ENCODE measurements around the gene MON1A. TPM values are rescaled to one million over a fixed set of nuclear protein-coding genes. Genes with fewer than 3 reads are reported as not detected.
"Not testable (repeated sequence)": the region's sequence is repeated elsewhere in the genome, so short reads cannot be mapped to it uniquely, and the experiment has no call there.

Gene MON1A
- total RNA-seq, 1 donor from 2014 or later: 9.4 TPM

DNA sequence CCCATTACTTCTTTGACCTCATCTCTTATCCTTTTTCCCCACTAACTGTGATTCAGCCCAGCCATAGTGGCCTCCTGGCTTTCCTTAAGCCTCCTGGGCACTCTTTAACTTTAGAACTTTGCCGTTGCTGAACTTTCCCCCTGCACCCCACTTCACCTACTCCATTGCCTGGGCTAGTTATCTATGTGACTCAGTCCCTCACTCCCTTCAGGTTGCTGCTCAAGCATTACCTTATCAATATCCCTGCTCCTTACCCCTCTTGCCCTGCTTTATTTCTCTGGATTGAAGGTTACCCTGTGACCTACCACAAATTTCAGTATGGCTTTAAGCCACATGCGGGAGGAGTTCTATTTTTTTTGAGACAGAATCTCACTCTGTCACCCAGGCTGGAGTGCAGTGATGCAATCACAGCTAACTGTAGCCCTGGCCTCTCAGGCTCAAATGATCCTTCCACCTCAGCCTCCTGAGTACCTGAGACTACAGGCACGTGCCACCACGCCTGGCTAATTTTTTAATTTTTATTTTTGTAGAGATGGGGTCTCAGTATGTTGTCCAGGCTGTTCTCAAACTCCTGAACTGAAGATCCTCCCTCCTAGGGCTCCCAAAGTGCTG lies 3.4 kb downstream of the MON1A start:
- no peak for DNase-seq (ENCODE audit: low spot score)
- intact Hi-C loops (cut with DNase I): no loop called here

DNA sequence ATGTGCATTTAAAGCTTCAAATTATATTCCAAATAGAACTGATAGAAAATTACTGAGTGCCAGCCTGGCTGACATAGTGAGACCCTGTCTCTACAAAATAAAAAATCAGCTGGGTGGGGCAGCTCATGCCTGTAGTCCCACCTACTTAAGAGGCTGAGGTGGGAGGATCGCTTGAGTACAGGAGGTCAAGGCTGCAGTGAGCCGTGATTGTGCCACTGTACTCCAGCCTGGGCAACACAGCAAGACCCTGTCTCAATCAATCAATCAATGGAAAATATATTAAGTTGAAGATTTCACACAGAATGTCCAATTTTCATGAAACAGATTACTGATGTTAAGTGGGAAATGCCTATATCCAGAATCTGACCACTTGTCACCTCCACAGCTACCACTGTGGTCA lies 4.1 kb downstream of the MON1A start:
- no peak for DNase-seq (ENCODE audit: low spot score)
- intact Hi-C loops (cut with DNase I): no loop called here

DNA sequence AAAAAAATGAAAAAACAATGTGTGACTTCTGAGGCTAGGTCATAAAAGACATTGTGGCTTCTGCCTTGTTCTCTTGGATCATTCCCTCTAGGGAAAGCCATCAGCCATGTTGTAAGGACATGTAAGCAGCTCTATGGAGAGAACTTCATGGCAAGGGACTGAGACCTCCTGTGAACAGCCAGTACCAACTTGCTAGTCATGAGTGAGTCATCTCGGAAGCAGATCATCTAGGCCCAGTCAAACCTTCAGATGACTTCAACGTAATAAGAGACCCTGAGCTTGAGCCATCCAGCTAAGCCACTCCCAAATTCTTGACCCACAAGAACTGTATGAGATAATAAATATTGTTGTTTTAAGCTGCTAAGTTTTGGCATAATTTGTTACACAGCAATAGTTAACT lies 4.9 kb downstream of the MON1A start:
- intact Hi-C loops (cut with DNase I): no loop called here

DNA sequence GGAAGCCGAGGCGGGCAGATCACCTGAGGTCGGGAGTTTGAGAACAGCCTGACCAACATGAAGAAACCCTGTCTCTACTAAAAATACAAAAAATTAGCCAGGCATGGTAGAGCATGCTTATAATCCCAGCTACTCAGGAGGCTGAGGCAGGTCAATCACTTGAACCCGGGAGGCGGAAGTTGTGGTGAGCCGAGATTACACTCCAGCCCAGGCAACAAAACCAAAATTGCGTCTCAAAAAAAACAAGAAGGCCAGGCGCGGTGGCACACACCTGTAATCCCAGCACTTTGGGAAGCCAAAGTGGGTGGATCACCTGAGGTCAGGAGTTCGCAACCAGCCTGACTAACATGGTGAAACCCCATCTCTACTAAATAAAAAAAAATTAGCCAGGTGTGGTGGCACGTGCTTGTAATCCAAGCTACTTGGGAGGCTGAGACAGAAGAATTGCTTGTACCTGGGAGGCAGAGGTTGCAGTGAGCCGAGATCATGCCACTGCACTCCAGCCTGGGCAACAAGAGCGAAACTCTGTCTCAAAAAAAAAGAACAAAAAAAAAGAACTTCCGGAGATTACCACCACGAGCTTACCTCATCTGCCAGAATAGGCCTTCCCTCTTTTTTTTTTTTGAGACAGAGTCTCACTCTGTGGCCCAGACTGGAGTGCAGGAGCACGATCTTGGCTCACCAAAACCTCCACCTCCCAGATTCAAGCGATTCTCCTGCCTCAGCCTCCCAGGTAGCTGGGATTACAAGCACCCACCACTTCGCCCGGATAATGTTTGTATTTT lies 11.6 kb downstream of the MON1A start:
- intact Hi-C loops (cut with DNase I); DNase-seq (ENCODE audit: low spot score): not testable (repeated sequence)

More for the DNA sequence above, 4.9 kb downstream of the MON1A start:
- DNase-seq (ENCODE audit: low spot score): no peak

DNA sequence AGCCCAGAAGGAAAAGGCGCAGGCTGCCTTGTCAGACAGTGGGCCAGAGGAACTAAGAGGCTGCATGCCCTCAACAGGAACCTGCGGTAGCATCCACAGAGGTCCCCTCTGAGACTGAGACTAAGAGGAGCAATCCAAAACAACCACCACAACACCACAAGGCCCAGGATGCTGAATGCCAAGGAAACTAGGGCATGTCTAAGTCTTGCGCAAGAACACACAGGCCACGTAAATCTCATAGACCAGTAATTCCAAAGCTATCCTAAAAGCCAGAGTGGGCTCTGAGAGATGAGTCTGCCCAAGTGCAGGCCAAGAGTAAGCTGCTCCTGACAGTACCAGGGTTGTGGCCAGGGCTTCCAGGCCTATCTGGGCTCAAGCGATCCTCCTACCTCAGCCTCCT lies 12.9 kb downstream of the MON1A start:
- intact Hi-C loops (cut with DNase I): no loop called here
- DNase-seq (ENCODE audit: low spot score): no peak

DNA sequence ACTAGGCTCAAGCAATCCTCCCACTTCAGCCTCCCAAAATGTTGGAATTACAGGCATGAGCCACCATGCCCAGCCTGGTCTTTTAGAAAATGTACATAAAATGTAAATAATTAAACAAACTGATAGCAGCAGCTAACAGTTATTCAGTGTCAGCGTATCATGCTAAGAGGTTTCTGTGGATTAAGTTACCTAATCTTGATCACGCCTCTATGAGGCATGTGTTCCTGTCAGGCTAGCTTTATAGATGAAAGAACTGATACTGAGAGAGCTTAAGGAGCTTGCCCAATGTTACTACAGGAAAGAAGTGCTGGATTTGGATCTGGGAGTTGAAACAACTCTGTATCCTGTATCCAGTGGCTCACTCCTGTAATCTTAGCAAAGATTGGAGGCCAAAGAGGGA lies 14.7 kb downstream of the MON1A start:
- intact Hi-C loops (cut with DNase I): no loop called here
- no peak for DNase-seq (ENCODE audit: low spot score)

DNA sequence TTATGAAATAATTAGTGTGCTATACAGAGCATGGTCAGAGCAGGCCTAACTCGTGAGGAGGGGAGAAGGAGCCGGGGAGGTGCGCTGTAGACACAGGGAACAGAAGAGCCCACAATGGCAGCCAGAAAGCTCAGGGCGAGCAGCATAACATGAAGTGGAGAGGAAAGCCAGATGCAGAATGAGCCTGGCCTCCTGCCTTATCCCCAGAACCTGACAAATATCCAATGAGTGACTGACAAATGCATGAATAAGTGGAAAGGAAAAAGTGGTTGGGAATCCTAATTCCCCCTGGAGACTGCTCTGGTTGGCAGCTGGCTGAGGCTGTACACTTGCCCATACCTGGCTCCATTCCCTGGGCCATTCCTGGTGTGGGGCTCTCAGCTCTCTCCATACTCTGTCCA lies 16.7 kb downstream of the MON1A start:
- intact Hi-C loops (cut with DNase I): no loop called here
- no peak for DNase-seq (ENCODE audit: low spot score)

DNA sequence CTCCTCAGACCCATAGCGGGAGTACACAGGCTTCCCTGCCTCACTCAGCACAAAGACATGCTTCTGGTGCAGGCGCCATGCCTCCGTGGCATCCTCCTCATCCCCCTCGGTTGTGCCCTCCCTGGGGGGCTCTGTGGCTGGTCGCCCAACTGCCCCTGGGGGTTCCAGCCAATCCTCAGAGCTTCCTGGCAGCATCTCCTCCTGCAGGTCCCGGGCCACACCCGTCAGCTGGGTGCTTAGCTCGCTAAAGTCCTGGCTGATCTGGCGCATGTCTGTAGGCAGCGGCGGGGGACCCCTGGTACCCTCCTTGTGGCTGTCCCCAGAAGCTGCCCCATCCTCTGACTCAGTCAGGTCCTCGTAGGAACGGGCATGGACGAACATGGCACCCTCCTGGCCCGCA lies 18.0 kb downstream of the MON1A start:
- intact Hi-C loops (cut with DNase I): no loop called here
- no peak for DNase-seq (ENCODE audit: low spot score)

DNA sequence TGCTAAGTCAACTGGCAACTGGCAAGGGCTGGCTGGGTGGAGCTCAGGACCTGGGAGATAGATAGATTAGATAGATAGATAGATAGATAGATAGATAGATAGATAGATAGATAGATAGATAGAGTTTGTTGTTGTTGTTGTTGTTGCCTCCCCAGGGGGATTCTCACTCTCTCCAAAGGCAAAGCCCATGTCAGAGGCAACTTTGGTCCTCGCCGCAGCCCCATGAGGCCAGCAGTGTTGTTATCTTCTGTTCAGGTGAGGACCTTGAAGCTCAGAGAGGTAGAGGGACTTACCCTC lies 18.5 kb downstream of the MON1A start:
- no peak for DNase-seq (ENCODE audit: low spot score)
- intact Hi-C loops (cut with DNase I): no loop called here

DNA sequence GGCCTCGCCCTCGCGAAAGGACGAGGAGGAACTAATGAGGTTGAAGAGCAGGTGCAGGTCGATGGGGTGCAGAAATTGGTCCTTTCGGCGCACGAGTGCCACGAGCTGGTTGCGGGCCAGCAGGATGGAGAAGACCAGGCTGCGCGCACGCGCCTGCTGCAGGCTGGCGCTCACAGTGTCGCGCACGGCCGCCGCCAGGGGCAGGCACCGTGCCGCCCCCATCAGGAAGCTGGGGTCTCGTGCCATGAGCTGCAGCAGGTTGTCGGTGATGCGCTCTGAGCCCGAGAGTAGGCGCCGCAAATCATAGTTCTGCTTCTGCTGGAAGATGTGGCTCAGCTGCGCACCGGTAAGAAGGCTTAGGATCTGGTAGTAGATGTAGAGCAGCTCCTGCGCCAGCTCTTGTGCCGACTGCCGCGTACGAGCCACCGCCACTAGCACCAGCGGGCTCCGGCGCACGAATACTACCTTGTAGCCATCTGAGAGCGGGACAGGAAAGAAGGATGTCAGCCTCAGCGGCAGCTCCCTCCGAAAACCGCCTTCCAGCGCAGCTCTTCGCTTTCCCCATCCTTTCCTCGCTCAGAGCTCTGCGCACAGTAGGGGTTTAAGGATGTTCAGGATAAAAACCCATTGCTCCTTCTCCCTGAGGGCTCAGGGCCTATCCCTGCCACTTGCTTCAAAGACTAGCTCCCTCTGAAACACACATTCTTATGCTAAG lies 19.0 kb downstream of the MON1A start:
- intact Hi-C loops (cut with DNase I): no loop called here
- DNase-seq (ENCODE audit: low spot score): no peak

DNA sequence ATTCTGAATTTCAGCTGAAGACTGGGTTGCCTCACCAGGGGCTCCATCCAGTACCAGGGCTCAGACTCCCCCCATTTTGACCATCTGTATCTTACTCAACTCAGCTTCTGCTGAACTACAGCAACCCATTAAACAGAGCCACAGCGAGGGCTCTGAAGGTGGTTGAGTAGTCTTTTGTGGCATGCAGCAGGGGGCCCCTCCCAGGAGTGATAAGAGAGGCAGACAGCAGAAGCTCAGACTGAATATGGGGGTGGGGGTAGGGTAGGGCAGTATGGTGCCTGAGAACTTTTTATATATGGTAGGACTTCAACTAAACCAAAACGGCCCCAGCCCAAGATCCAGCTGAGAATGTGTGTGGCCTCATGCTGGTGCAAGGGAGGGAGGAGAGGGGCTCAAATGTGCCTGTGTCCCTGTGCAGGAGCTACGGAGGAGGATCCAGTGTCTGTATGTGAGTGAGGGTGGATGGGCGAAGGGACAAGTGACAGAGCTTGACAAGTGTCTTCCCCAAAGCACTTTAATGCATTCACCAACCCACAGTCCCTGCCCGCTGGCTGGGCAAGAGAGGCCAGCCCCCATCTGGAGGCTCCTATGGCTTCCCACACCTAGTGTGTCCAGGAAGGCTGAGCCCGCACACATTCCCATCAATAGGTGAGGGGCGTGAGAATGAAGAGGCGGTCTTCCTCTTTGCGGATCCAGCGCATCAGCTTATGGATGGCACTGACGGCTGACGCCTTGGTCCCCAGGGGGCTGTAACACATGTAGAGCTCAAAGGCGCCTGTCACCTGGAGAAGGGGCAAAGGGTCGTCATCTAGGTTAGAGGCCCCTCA lies 21.0 kb downstream of the MON1A start:
- no peak for DNase-seq (ENCODE audit: low spot score)
- intact Hi-C loops (cut with DNase I): loop anchor here (10.0 kb wide), 1 partner anchor 374 kb away; no protein-coding TSS in a partner anchor

DNA sequence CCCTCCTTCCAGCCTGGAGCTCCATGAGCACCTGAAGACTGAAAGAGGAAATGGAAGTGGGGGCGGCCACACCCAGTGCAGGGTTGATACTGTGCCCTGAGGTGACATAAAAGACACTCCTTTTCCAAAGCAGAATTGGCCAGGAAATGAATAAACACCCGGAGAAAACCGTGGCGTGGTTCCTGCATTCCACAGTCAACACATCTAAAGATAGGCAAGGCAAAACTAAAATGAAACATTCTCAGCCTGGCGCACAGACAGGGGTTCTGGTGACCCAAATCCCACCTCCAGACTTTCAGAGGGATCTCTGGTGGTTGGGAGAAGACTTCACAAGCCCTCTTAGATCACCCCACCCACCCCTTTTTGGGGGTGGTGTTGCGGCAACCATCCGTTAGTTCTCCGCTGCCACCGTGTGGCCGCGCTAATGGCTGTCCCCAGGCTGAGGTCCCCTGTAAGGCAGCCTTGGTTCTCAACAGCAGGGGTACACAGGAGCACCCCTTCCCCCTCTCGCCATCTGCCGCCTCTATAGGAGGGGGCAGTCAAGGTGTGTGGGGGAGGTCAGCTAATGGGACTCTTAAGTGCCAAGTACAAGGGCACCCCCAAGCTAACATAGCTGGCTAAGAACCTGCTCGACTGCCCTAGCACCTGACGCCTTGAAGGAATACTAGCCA lies 23.4 kb downstream of the MON1A start:
- intact Hi-C loops (cut with DNase I): loop anchor here (10.0 kb wide), 1 partner anchor 371 kb away; no protein-coding TSS in a partner anchor
- DNase-seq (ENCODE audit: low spot score): no peak

DNA sequence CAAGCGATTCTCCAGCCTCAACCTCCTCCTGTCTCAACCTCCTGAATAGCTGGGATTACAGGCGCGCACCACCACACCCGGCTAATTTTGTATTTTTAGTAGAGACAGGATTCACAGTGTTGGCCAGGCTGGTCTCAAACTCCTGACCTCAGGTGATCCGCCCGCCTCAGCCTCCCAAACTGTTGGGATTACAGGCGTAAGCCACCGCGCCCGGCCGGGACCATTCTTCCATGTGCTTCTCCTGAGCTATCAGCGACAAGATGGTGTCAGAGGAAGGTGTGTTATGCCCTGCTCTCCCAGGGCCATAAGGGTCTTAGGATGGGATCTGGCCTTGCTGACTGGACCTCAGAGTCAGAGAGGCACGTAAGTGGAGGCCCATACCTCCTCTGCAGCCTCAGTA lies 25.2 kb downstream of the MON1A start:
- not testable (repeated sequence) for DNase-seq (ENCODE audit: low spot score)
- intact Hi-C loops (cut with DNase I): loop anchor here (2.0 to 10.0 kb wide), 3 partner anchors 62 to 370 kb away; partner anchors contain the start of gene INKA1

DNA sequence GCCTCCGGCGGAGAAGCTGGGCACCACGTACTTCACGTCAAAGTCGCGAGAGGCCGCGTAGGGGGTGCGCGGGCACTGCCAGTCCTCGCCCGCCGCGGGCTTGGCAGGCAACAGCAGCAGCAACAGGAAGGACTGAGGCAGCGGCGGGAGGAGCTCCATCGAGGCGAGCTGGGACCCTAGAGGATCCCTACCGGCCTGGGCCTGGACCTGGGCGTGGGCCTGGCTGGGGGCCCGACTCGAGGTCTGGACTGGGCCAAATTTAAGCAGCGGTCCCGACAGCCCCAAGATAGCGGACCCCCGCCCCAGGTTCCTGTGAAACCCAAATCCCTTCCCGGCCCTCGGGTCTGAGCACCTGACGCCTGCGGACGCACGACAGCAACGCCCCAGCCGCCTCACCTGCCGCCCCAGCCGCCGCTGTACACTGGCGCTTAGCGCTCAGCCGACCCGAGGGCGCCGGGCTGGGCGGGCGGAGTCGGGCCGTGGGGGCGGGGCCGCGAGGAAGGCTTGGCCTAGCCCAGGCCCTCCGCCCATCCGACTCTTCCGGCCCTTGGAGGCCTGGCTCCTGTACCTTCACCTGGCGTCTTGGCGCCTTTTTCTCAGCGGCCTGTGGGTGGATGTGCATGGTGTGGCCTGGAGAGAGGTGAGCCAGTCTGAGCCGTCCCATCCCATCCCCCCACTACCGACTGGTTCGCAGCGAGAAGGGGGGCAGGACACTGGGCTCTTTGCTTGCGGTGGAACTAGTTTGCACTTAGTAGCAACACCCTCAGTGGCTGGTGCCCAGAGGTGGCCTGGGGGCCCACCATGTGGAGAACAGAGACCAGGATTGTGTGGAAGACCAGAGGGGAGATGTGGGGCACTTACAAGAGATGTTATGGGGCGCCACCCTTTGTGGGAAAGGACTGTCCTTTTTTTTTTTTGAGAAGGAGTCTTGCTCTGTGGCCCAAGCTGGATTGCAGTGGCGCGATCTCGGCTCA lies 25.9 kb downstream of the MON1A start, which contains the start of gene MST1R:
Gene MST1R (minus strand): TSS at position 423 of the 974 bp plus-strand sequence. CDS start 264 bp downstream, at position 159.
- intact Hi-C loops (cut with DNase I): loop anchor here (2.0 to 10.0 kb wide), 3 partner anchors 61 to 369 kb away; partner anchors contain the start of gene INKA1
- DNase-seq (ENCODE audit: low spot score): peak; percentile 89

DNA sequence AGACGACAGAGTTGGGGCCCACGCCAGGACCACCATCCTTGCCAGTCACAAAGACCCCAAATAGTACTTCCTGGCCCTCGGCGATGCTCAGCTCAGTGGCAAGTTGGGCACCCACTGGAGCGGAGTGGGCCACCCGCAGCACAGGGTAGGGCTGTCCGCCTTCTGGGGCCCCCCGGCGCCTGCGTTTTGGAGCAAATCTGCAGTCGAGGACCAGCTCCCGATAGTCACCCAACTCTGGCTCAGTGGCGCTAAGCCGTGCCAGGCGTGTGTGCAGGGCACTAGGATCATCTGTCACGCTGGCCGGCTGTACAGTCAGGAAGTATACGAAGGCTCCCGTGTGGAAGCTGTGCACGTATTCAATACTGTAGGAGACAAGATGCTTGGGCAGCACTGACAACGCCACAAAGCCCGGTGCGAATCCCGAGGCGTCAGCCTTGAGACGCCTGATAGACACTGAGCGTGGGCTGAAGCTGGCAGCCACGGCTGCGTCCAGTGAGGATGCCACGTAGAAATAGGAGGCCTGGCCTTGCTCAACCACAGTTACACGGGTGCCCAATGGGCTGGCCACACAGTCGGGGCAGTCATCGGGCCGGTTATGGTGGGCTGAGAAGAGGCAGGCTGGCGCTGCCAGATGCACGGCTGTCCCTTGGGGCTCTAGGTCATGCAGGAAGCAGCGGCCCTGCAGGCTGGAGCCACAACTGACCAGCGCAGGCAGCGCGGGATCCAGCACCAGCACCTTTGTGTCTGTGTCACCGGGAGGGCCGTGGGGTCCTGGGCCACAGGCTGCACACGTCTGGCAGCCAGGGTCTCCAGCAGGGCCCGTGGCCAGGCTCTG lies 26.9 kb downstream of the MON1A start:
- no peak for DNase-seq (ENCODE audit: low spot score)
- intact Hi-C loops (cut with DNase I): loop anchor here (5.0 to 10.0 kb wide), 2 partner anchors 60 to 368 kb away; no protein-coding TSS in a partner anchor

DNA sequence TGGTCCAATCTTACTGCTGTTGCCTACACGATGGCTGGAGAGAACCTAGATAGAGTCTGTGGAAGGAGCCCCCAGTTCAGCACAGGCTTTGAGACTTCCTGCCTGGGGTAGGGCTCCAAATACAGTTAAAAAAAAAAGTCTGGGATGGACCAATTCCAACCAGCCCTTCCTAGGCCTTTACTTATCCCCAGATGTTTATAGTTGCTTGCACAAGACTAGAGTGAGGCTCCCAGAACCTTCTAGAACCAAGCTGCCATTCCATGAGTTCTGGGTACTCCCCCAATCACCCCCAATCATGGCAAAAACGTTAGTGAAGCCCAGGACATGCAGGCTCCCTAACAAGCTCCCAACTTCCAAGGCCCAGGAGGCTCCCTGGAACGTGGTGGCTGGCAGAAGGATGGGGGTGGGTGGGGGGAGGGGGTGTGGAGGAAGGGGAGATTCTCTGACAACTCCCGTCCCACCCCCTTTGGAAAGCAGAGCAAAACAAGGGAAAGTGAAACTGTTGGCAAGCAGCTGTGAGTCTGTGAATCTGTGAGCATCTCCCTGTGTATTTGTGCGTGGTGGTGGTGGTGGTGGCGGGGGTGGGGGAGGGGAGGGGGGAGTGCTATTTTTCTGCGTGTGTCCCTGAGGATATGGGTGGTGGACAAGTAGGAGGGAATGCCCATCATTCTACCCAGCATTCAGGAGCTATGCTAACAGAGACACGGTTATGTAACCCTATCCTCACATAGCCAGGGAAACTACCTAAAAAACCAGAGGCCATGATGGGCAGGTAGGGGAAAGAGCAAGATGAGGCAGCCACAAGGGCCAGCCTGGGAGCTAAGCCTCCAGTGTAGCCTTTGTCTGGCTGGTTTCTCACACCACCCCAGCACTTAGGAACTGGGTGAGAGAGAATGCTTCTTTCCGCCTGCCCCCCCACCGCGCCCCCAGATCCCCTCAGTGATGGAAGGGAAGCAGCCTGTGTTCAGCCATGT lies 28.0 kb downstream of the MON1A start:
- intact Hi-C loops (cut with DNase I): loop anchor here (5.0 to 10.0 kb wide), 2 partner anchors 59 to 367 kb away; no protein-coding TSS in a partner anchor
- no peak for DNase-seq (ENCODE audit: low spot score)

Measured in cardiac septum (tissue), 1 donor.